ENCODE data around the gene SUPT5H. TPM values are rescaled to one million over a fixed set of nuclear protein-coding genes. Genes with fewer than 3 reads are reported as not detected.

Gene SUPT5H
- 51.3 and 69.6 TPM in 2 replicates for total RNA-seq

GRCh38 chr19:39445196-39446111 lies at the start of gene SUPT5H:
SUPT5H (plus strand) TSS chr19:39445582; CDS start chr19:39445891, 309 bp downstream.

GRCh38 chr19:39406656-39407409 lies 38.5 kb upstream of the SUPT5H start, which contains the start of gene ZFP36:
ZFP36 (plus strand) TSS chr19:39406847; CDS start chr19:39406905, 58 bp downstream.

GRCh38 chr19:39412100-39412866 lies 33.1 kb upstream of the SUPT5H start, which contains the start of gene PLEKHG2:
PLEKHG2 (plus strand) TSS chr19:39412669; CDS start chr19:39414087, 1,418 bp downstream.

GRCh38 chr19:39435499-39436349 lies 9.7 kb upstream of the SUPT5H start, which contains the start of gene RPS16:
RPS16 (minus strand) TSS chr19:39435949; CDS start chr19:39435895, 54 bp downstream.

GRCh38 chr19:39480337-39481228 lies 35.2 kb downstream of the SUPT5H start, which contains the start of gene TIMM50:
TIMM50 (plus strand) TSS chr19:39480838; CDS start chr19:39480854, 16 bp downstream.

GRCh38 chr19:39498798-39499642 lies 53.6 kb downstream of the SUPT5H start, which contains the start of gene DLL3:
DLL3 (plus strand) TSS chr19:39498947; CDS start chr19:39498975, 28 bp downstream.

GRCh38 chr19:39514840-39515550 lies 69.6 kb downstream of the SUPT5H start, which contains the start of gene SELENOV:
SELENOV (plus strand) TSS chr19:39515139; CDS start chr19:39515213, 74 bp downstream.

Other genes starting within 250 kb of the SUPT5H start
- gene NCCRP1, start 248.6 kb upstream of the SUPT5H start, total RNA-seq, result not detected in 2 replicates
- gene SYCN, start 241.3 kb upstream of the SUPT5H start, total RNA-seq, result not detected in 2 replicates
- not detected in 2 replicates for gene IFNL3, start 200.6 kb upstream of the SUPT5H start, total RNA-seq
- gene IFNL4, start 196.7 kb upstream of the SUPT5H start, total RNA-seq, result 0.30 TPM in 1 of 2 replicates, not detected in the other
- not detected in 2 replicates for gene IFNL2, start 177.2 kb upstream of the SUPT5H start, total RNA-seq
- gene IFNL1, start 149.2 kb upstream of the SUPT5H start, total RNA-seq, result not detected in 2 replicates
- under 0.01 and 0.15 TPM in 2 replicates for gene LRFN1, start 124.7 kb upstream of the SUPT5H start, total RNA-seq
- gene GMFG, start 109.5 kb upstream of the SUPT5H start, total RNA-seq, result 16.3 and 45.5 TPM in 2 replicates
- gene SAMD4B, start 103.2 kb upstream of the SUPT5H start, total RNA-seq, result 19.8 and 23.7 TPM in 2 replicates
- 30.2 and 40.1 TPM in 2 replicates for gene PAF1, start 54.5 kb upstream of the SUPT5H start, total RNA-seq
- 11.7 and 13.2 TPM in 2 replicates for gene MED29, start 54.2 kb upstream of the SUPT5H start, total RNA-seq
- gene ZFP36, start 38.7 kb upstream of the SUPT5H start, total RNA-seq, result 0.32 TPM in 1 of 2 replicates, not detected in the other
- 8.4 and 12.7 TPM in 2 replicates for gene PLEKHG2, start 32.9 kb upstream of the SUPT5H start, total RNA-seq
- gene RPS16, start 9.6 kb upstream of the SUPT5H start, total RNA-seq, result 92.9 and 226 TPM in 2 replicates
- 73.7 and 97.6 TPM in 2 replicates for gene TIMM50, start 35.3 kb downstream of the SUPT5H start, total RNA-seq
- gene DLL3, start 53.4 kb downstream of the SUPT5H start, total RNA-seq, result 0.15 and 0.65 TPM in 2 replicates
- not detected in 2 replicates for gene SELENOV, start 69.6 kb downstream of the SUPT5H start, total RNA-seq
- gene EID2B, start 87.3 kb downstream of the SUPT5H start, total RNA-seq, result 2.3 and 4.4 TPM in 2 replicates
- gene EID2, start 94.6 kb downstream of the SUPT5H start, total RNA-seq, result 13.3 and 25.8 TPM in 2 replicates
- gene LGALS13, start 156.9 kb downstream of the SUPT5H start, total RNA-seq, result not detected in 2 replicates
- not detected in 2 replicates for gene LGALS16, start 210.3 kb downstream of the SUPT5H start, total RNA-seq